ENCODE results near the gene FERMT3.

The FERMT3 gene

DNA sequence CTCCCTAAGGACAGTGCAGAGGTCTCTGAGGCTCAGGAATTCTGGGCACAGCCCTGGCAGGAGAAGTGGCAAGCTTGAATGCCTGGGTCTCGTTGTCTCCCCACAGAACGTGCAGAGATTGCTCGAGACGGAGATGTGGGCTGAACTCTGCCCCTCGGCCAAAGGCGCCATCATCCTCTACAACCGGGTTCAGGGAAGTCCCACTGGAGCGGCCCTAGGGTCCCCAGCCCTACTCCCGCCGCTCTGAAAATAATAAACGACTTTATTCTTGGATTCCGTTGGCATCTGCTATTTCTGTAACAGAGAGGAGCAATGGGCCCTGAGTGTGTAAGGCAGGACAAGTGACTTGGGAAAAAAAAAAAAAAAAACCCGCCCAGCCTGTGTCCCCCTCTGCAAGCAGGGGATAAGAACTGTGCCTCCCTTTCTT is 23.2 kb downstream of the FERMT3 start:
- Histone ChIP-seq H3K79me2 (ENCODE audit: control insufficient read depth, insufficient read depth, low read length, poor library complexity) (peaks cover 19% of the 10 kb centered on the region), H3K79me1 (ENCODE audit: low read length) (peaks cover 25% of the 10 kb centered on the region), H2AK5ac (ENCODE audit: low read length) (no peak overlapping the region), H3K27ac (ENCODE audit: low read depth, low read length) (peak overlapping the region; percentile 20), H4K12ac (ENCODE audit: low read depth, low read length) (peak overlapping the region; percentile 82), H3K9me3 (ENCODE audit: insufficient read depth, low read depth, low read length) (no peaks in the 10 kb centered on the region), H3K36me3 (ENCODE audit: control insufficient read depth in 1 of 2, insufficient read depth in 2 of 2, low read length in 2 of 2) (peaks cover 1 to 2% of the 10 kb centered on the region in 2 experiments), H3K23ac (ENCODE audit: low read length) (no peak overlapping the region), H3K4ac (ENCODE audit: low read depth, low read length) (no peak overlapping the region), H4K8ac (ENCODE audit: low read depth, low read length) (peak overlapping the region; percentile 71), H2BK12ac (ENCODE audit: low read length) (no peak overlapping the region), H2AFZ (ENCODE audit: insufficient read depth, low read length, poor library complexity) (no peak overlapping the region), H3K9ac (ENCODE audit: low read length) (peak overlapping the region; percentile 45), H2BK5ac (ENCODE audit: low read depth, low read length, poor library complexity) (no peak overlapping the region), H2BK120ac (ENCODE audit: insufficient read depth, low read length, poor library complexity) (no peak overlapping the region), H3K4me3 (ENCODE audit: low read depth, low read length) (peak overlapping the region; percentile 62), H3K27me3 (ENCODE audit: insufficient read depth, low read length) (no peaks in the 10 kb centered on the region), H4K91ac (ENCODE audit: low read depth, low read length) (peak overlapping the region; percentile 28), H3K4me1 (ENCODE audit: control insufficient read depth in 1 of 2, insufficient read depth in 2 of 2, low read length in 2 of 2) (peaks cover 16 to 20% of the 10 kb centered on the region in 2 experiments), H3K4me2 (ENCODE audit: low read length) (peak overlapping the region; percentile 94), H3K14ac (ENCODE audit: low read length) (peak overlapping the region; percentile 13), H3K18ac (ENCODE audit: low read length) (no peak overlapping the region)
- no peak for DNase-seq
- no CpG with 5 or more reads among the region's 13 CpGs for WGBS (ENCODE audit: extremely low coverage, insufficient coverage, insufficient read length)

DNA sequence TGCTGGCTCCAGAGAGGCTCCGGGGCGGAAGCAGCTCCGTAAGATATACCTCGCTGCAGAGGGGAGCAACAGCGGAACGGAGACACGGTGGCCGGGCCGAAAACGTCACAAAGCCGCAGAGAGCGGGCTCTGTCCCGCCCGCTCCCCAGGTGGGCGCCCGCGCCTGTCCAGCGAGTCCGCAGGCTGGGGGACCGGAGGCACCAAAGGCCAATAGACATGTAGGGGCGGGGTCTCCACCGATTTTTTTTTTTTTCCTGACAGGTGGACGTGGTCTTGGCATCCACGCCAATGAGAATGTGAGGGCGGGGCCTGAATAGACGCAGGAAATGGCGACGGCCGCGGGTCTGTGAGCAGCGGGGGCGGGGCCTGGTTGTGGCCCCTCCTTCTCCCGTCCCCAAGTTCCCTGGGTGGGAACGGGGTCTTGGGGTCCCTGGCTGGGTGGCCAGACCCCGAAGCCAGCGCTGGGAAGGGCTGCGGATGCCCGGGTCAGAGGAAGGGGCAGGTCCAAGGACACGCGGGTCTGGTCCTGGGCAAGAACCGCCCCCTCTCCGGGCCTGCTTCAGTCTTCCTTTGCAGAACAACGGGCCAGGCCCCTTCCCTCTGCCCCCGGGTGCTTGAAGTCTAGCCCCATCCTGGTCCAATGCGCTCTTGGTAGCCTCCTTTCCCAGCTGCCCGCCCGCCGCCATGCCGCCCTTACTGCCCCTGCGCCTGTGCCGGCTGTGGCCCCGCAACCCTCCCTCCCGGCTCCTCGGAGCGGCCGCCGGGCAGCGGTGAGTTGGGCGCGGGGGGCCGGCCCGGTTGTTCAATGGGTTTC is 23.9 kb downstream of the FERMT3 start, which contains the start of gene DNAJC4:
Gene DNAJC4 (plus strand): TSS at position 378 of the 814 bp plus-strand sequence. CDS start 307 bp downstream, at position 685.
- H3K4me2 ChIP-seq (ENCODE audit: low read length) = peak within 1 kb of the TSS; percentile 94
- peak within 1 kb of the TSS; percentile 72 for H4K91ac ChIP-seq (ENCODE audit: low read depth, low read length)
- H3K79me2 ChIP-seq (ENCODE audit: control insufficient read depth, insufficient read depth, low read length, poor library complexity) = peaks cover 20% of the 10 kb centered on the region
- H3K27ac ChIP-seq (ENCODE audit: low read depth, low read length) = peak within 1 kb of the TSS; percentile 68
- H4K12ac ChIP-seq (ENCODE audit: low read depth, low read length) = peak within 1 kb of the TSS; percentile 89
- H3K18ac ChIP-seq (ENCODE audit: low read length) = peak within 1 kb of the TSS; percentile 50
- no peak within 1 kb of the TSS for H2BK12ac ChIP-seq (ENCODE audit: low read length)
- H3K4me3 ChIP-seq (ENCODE audit: low read depth, low read length) = peak within 1 kb of the TSS; percentile 88
- peaks cover 15 to 16% of the 10 kb centered on the region in 2 experiments for H3K4me1 ChIP-seq (ENCODE audit: control insufficient read depth in 1 of 2, insufficient read depth in 2 of 2, low read length in 2 of 2)
- H2BK5ac ChIP-seq (ENCODE audit: low read depth, low read length, poor library complexity) = peak within 1 kb of the TSS; percentile 65
- H2AK5ac ChIP-seq (ENCODE audit: low read length) = peak within 1 kb of the TSS; percentile 55
- H3K4ac ChIP-seq (ENCODE audit: low read depth, low read length) = peak within 1 kb of the TSS; percentile 28
- WGBS (ENCODE audit: extremely low coverage, insufficient coverage, insufficient read length) = no CpG with 5 or more reads among the region's 62 CpGs
- H3K9ac ChIP-seq (ENCODE audit: low read length) = peak within 1 kb of the TSS; percentile 87
- peaks cover 0 to 2% of the 10 kb centered on the region in 2 experiments for H3K36me3 ChIP-seq (ENCODE audit: control insufficient read depth in 1 of 2, insufficient read depth in 2 of 2, low read length in 2 of 2)
- H3K14ac ChIP-seq (ENCODE audit: low read length) = peak within 1 kb of the TSS; percentile 87
- H3K23ac ChIP-seq (ENCODE audit: low read length) = no peak within 1 kb of the TSS
- peaks cover 23% of the 10 kb centered on the region for H3K79me1 ChIP-seq (ENCODE audit: low read length)
- no peaks in the 10 kb centered on the region for H3K27me3 ChIP-seq (ENCODE audit: insufficient read depth, low read length)
- peak within 1 kb of the TSS; percentile 91 for H4K8ac ChIP-seq (ENCODE audit: low read depth, low read length)
- H2BK120ac ChIP-seq (ENCODE audit: insufficient read depth, low read length, poor library complexity) = peak within 1 kb of the TSS; percentile 74
- DNase-seq = peak; percentile 90 to 93
- peak within 1 kb of the TSS; percentile 65 for H2AFZ ChIP-seq (ENCODE audit: insufficient read depth, low read length, poor library complexity)
- no peaks in the 10 kb centered on the region for H3K9me3 ChIP-seq (ENCODE audit: insufficient read depth, low read depth, low read length)

DNA sequence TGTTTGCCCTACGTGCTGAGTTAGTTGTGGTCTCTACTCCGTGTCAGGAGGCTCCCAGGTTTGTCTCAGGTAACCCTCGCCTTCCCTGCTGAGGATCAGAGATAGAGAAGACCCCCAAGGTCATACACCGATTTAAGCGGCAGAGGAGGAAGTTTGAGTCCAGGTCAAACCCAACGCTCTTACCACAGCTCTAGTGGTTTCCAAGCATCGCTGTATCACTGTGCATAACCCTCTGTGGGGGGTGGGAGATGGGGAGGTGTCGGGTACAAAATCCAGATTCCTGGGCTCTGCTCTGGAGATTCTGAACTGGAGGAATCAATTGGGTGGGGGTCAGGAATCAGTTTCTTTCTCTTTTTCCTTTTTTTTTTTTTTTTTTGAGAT is 24.5 kb downstream of the FERMT3 start:
- Histone ChIP-seq H3K18ac (ENCODE audit: low read length) (peak overlapping the region; percentile 50), H4K8ac (ENCODE audit: low read depth, low read length) (peak overlapping the region; percentile 91), H3K79me1 (ENCODE audit: low read length) (peaks cover 17% of the 10 kb centered on the region), H3K4ac (ENCODE audit: low read depth, low read length) (no peak overlapping the region), H3K4me1 (ENCODE audit: control insufficient read depth in 1 of 2, insufficient read depth in 2 of 2, low read length in 2 of 2) (peaks cover 12 to 13% of the 10 kb centered on the region in 2 experiments), H2BK5ac (ENCODE audit: low read depth, low read length, poor library complexity) (peak overlapping the region; percentile 65), H4K91ac (ENCODE audit: low read depth, low read length) (peak overlapping the region; percentile 72), H2BK12ac (ENCODE audit: low read length) (no peak overlapping the region), H3K36me3 (ENCODE audit: control insufficient read depth in 1 of 2, insufficient read depth in 2 of 2, low read length in 2 of 2) (peaks cover 0 to 2% of the 10 kb centered on the region in 2 experiments), H3K9ac (ENCODE audit: low read length) (peak overlapping the region; percentile 87), H2BK120ac (ENCODE audit: insufficient read depth, low read length, poor library complexity) (peak overlapping the region; percentile 74), H3K4me3 (ENCODE audit: low read depth, low read length) (peak overlapping the region; percentile 88), H4K12ac (ENCODE audit: low read depth, low read length) (peak overlapping the region; percentile 89), H3K23ac (ENCODE audit: low read length) (no peak overlapping the region), H3K27ac (ENCODE audit: low read depth, low read length) (no peak overlapping the region), H3K9me3 (ENCODE audit: insufficient read depth, low read depth, low read length) (no peaks in the 10 kb centered on the region), H3K27me3 (ENCODE audit: insufficient read depth, low read length) (no peaks in the 10 kb centered on the region), H3K79me2 (ENCODE audit: control insufficient read depth, insufficient read depth, low read length, poor library complexity) (peaks cover 14% of the 10 kb centered on the region), H3K4me2 (ENCODE audit: low read length) (peak overlapping the region; percentile 94), H2AK5ac (ENCODE audit: low read length) (no peak overlapping the region), H2AFZ (ENCODE audit: insufficient read depth, low read length, poor library complexity) (peak overlapping the region; percentile 65), H3K14ac (ENCODE audit: low read length) (peak overlapping the region; percentile 87)
- DNase-seq = no peak
- no CpG with 5 or more reads among the region's 8 CpGs for WGBS (ENCODE audit: extremely low coverage, insufficient coverage, insufficient read length)

DNA sequence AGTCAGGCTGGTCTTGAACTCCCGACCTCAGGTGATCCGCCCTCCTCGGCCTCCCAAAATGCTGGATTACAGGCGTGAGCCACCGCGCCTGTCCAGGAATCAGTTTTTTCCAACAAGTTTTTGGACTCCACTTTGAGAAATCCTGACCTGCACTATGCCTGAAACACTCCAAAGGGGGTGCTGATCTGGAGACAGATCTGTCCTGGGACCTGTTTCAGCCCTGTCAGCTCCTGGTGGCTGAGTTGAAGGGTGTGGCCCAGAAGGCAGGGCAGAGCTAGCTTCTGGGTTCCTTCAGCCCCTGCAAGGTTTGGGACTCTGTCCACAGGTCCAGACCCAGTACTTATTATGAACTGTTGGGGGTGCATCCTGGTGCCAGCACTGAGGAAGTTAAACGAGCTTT is 25.0 kb downstream of the FERMT3 start:
- H3K4me2 ChIP-seq (ENCODE audit: low read length) = no peak overlapping the region
- no peak overlapping the region for H4K91ac ChIP-seq (ENCODE audit: low read depth, low read length)
- no peak overlapping the region for H3K4ac ChIP-seq (ENCODE audit: low read depth, low read length)
- H3K79me2 ChIP-seq (ENCODE audit: control insufficient read depth, insufficient read depth, low read length, poor library complexity) = peaks cover 10% of the 10 kb centered on the region
- no peak for DNase-seq
- peaks cover 11% of the 10 kb centered on the region in 2 experiments for H3K4me1 ChIP-seq (ENCODE audit: control insufficient read depth in 1 of 2, insufficient read depth in 2 of 2, low read length in 2 of 2)
- WGBS (ENCODE audit: extremely low coverage, insufficient coverage, insufficient read length) = no CpG with 5 or more reads among the region's 7 CpGs
- no peak overlapping the region for H3K9ac ChIP-seq (ENCODE audit: low read length)
- no peak overlapping the region for H2AK5ac ChIP-seq (ENCODE audit: low read length)
- H2BK120ac ChIP-seq (ENCODE audit: insufficient read depth, low read length, poor library complexity) = no peak overlapping the region
- H3K14ac ChIP-seq (ENCODE audit: low read length) = no peak overlapping the region
- no peak overlapping the region for H3K4me3 ChIP-seq (ENCODE audit: low read depth, low read length)
- H4K8ac ChIP-seq (ENCODE audit: low read depth, low read length) = no peak overlapping the region
- no peak overlapping the region for H2BK5ac ChIP-seq (ENCODE audit: low read depth, low read length, poor library complexity)
- H2BK12ac ChIP-seq (ENCODE audit: low read length) = no peak overlapping the region
- H4K12ac ChIP-seq (ENCODE audit: low read depth, low read length) = no peak overlapping the region
- H3K18ac ChIP-seq (ENCODE audit: low read length) = no peak overlapping the region
- no peak overlapping the region for H3K27ac ChIP-seq (ENCODE audit: low read depth, low read length)
- H2AFZ ChIP-seq (ENCODE audit: insufficient read depth, low read length, poor library complexity) = no peak overlapping the region
- H3K9me3 ChIP-seq (ENCODE audit: insufficient read depth, low read depth, low read length) = no peaks in the 10 kb centered on the region
- H3K36me3 ChIP-seq (ENCODE audit: control insufficient read depth in 1 of 2, insufficient read depth in 2 of 2, low read length in 2 of 2) = peaks cover 0 to 4% of the 10 kb centered on the region in 2 experiments
- H3K79me1 ChIP-seq (ENCODE audit: low read length) = peaks cover 13% of the 10 kb centered on the region
- no peaks in the 10 kb centered on the region for H3K27me3 ChIP-seq (ENCODE audit: insufficient read depth, low read length)
- H3K23ac ChIP-seq (ENCODE audit: low read length) = no peak overlapping the region

Measured in trophoblast cell (in vitro differentiated cells and primary cell).